Ishikawa (cell line): Measurements from ENCODE around the gene SCAMP3.

Source experiments
- CEBPB ChIP-seq: IDR thresholded peaks from 2 replicates; pipeline ENCODE4 v1.6.1; 2012
- CREB1 ChIP-seq: IDR thresholded peaks from 2 replicates; pipeline ENCODE4 v1.6.1; 2012; ENCODE audit warnings: low read depth
- EGR1 ChIP-seq: IDR thresholded peaks from 2 replicates; pipeline ENCODE4 v1.6.1; 2012
- EP300 ChIP-seq: IDR thresholded peaks from 2 replicates; pipeline ENCODE4 v1.6.1; 2012; ENCODE audit warnings: borderline replicate concordance
- FOXM1 ChIP-seq: IDR thresholded peaks from 2 replicates; pipeline ENCODE4 v1.6.1; 2012; ENCODE audit warnings: low read depth, borderline replicate concordance
- MAX ChIP-seq: IDR thresholded peaks from 2 replicates; pipeline ENCODE4 v1.6.1; 2012
- NFIC ChIP-seq: IDR thresholded peaks from 2 replicates; pipeline ENCODE4 v1.6.1; 2012
- RAD21 ChIP-seq: IDR thresholded peaks from 2 replicates; pipeline ENCODE4 v1.6.1; 2012; ENCODE audit warnings: low read depth
- REST ChIP-seq: IDR thresholded peaks from 2 replicates; pipeline ENCODE4 v1.6.1; 2012; ENCODE audit warnings: low read depth, mild to moderate bottlenecking
- TAF1 ChIP-seq: IDR thresholded peaks from 2 replicates; pipeline ENCODE4 v1.6.1; 2012; ENCODE audit warnings: low read depth, mild to moderate bottlenecking
- TCF12 ChIP-seq: IDR thresholded peaks from 2 replicates; pipeline ENCODE4 v1.6.1; 2012; ENCODE audit warnings: low read depth
- TEAD4 ChIP-seq: IDR thresholded peaks from 2 replicates; pipeline ENCODE4 v1.6.1; 2012
- USF1 ChIP-seq: IDR thresholded peaks from 2 replicates; pipeline ENCODE4 v1.6.1; 2012
- YY1 ChIP-seq: IDR thresholded peaks from 2 replicates; pipeline ENCODE4 v1.6.1; 2012; ENCODE audit warnings: low read depth
- ZBTB7A ChIP-seq: IDR thresholded peaks from 2 replicates; pipeline ENCODE4 v1.6.1; 2012; ENCODE audit warnings: low read depth

The SCAMP3 gene

GRCh38 chr1:155300024-155300423 is 37.9 kb upstream of the SCAMP3 start:
- TF ChIP-seq CREB1 (no peak), TEAD4 (no peak), FOXM1 (no peak), TCF12 (no peak), TAF1 (no peak), YY1 (no peak), USF1 (no peak), REST (no peak), MAX (no peak), CEBPB (no peak), RAD21 (no peak), ZBTB7A (no peak), NFIC (no peak)

- no peak for TF ChIP-seq FOXM1
- TF ChIP-seq NFIC = no peak
- no peak for TF ChIP-seq YY1
- no peak for TF ChIP-seq USF1
- TF ChIP-seq TEAD4 = no peak
- TF ChIP-seq CREB1 = no peak
These were observed 35.2 kb upstream of the SCAMP3 start for GRCh38 chr1:155297384-155297783.

- no peak for TF ChIP-seq NFIC
- no peak for TF ChIP-seq EGR1
- no peak for TF ChIP-seq FOXM1
- TF ChIP-seq USF1 = no peak
- no peak for TF ChIP-seq MAX
- no peak for TF ChIP-seq REST
- no peak for TF ChIP-seq YY1
- no peak for TF ChIP-seq CREB1
- TF ChIP-seq TAF1 = no peak
- TF ChIP-seq TCF12 = no peak
- TF ChIP-seq CEBPB = no peak
- TF ChIP-seq RAD21 = no peak
- no peak for TF ChIP-seq EP300
- TF ChIP-seq TEAD4 = no peak
- TF ChIP-seq ZBTB7A = no peak
These were observed 34.5 kb upstream of the SCAMP3 start for GRCh38 chr1:155296661-155297060.

- TF ChIP-seq REST (no peak), CEBPB (no peak), CREB1 (no peak), FOXM1 (no peak), USF1 (no peak), RAD21 (no peak), TAF1 (no peak), EP300 (no peak), TEAD4 (no peak), MAX (no peak), EGR1 (no peak), TCF12 (no peak), NFIC (no peak), YY1 (no peak)
These were observed 33.7 kb upstream of the SCAMP3 start for GRCh38 chr1:155295942-155296267.
